ENCODE data around the gene ZNF354C.

DNA sequence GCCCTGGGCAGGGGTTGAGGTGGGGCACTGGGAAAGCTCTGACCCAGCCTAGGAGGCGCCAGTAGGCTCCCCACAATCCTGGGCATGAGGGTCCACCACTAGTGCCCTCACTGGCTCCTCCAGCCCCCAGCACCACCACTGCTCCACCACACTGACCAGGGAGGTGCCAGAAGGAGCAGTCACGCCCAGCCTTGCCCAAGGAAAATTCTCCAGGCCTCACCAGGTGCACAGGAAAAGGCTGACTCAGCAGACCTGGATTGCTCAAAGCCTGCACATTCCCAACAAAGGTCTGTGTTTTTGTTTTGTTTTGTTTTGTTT lies 62.9 kb downstream of the ZNF354C start:
- TF ChIP-seq, protein P1, sequence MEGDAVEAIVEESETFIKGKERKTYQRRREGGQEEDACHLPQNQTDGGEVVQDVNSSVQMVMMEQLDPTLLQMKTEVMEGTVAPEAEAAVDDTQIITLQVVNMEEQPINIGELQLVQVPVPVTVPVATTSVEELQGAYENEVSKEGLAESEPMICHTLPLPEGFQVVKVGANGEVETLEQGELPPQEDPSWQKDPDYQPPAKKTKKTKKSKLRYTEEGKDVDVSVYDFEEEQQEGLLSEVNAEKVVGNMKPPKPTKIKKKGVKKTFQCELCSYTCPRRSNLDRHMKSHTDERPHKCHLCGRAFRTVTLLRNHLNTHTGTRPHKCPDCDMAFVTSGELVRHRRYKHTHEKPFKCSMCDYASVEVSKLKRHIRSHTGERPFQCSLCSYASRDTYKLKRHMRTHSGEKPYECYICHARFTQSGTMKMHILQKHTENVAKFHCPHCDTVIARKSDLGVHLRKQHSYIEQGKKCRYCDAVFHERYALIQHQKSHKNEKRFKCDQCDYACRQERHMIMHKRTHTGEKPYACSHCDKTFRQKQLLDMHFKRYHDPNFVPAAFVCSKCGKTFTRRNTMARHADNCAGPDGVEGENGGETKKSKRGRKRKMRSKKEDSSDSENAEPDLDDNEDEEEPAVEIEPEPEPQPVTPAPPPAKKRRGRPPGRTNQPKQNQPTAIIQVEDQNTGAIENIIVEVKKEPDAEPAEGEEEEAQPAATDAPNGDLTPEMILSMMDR (IDR thresholded peaks at IDR 0.05), result no peak
- TF ChIP-seq POLR2AphosphoS5 (IDR thresholded peaks at IDR 0.05), result no peak
- TF ChIP-seq EP300 (IDR thresholded peaks at IDR 0.05), result no peak
